Measurements from ENCODE around the gene UTP15.

Gene UTP15

GRCh38 chr5:73630765-73631164 lies 65.2 kb downstream of the UTP15 start (continued):
- TF ChIP-seq, protein P1, sequence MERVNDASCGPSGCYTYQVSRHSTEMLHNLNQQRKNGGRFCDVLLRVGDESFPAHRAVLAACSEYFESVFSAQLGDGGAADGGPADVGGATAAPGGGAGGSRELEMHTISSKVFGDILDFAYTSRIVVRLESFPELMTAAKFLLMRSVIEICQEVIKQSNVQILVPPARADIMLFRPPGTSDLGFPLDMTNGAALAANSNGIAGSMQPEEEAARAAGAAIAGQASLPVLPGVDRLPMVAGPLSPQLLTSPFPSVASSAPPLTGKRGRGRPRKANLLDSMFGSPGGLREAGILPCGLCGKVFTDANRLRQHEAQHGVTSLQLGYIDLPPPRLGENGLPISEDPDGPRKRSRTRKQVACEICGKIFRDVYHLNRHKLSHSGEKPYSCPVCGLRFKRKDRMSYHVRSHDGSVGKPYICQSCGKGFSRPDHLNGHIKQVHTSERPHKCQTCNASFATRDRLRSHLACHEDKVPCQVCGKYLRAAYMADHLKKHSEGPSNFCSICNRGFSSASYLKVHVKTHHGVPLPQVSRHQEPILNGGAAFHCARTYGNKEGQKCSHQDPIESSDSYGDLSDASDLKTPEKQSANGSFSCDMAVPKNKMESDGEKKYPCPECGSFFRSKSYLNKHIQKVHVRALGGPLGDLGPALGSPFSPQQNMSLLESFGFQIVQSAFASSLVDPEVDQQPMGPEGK (CRISPR knock-in tag; IDR thresholded peaks at IDR 0.05; ENCODE audit: borderline replicate concordance) = no peak
- TF ChIP-seq ESRRG (CRISPR knock-in tag; IDR thresholded peaks at IDR 0.05) = no peak
- TF ChIP-seq ZNF8 (CRISPR knock-in tag; IDR thresholded peaks at IDR 0.05) = no peak

GRCh38 chr5:73631500-73631899 lies 66.0 kb downstream of the UTP15 start:
- ATAC-seq = no peak

More at GRCh38 chr5:73631500-73631899, 66.0 kb downstream of the UTP15 start:
- TF ChIP-seq, protein P2, sequence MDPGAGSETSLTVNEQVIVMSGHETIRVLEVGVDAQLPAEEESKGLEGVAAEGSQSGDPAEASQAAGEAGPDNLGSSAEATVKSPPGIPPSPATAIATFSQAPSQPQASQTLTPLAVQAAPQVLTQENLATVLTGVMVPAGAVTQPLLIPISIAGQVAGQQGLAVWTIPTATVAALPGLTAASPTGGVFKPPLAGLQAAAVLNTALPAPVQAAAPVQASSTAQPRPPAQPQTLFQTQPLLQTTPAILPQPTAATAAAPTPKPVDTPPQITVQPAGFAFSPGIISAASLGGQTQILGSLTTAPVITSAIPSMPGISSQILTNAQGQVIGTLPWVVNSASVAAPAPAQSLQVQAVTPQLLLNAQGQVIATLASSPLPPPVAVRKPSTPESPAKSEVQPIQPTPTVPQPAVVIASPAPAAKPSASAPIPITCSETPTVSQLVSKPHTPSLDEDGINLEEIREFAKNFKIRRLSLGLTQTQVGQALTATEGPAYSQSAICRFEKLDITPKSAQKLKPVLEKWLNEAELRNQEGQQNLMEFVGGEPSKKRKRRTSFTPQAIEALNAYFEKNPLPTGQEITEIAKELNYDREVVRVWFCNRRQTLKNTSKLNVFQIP (CRISPR knock-in tag; IDR thresholded peaks at IDR 0.05; ENCODE audit: borderline replicate concordance, low read depth) = no peak
- TF ChIP-seq CSRNP3 (CRISPR knock-in tag; IDR thresholded peaks at IDR 0.05) = no peak
- no peak for TF ChIP-seq TCF4 (CRISPR knock-in tag; IDR thresholded peaks at IDR 0.05; ENCODE audit: borderline replicate concordance)

All from SK-N-SH treated with all-trans-retinoic acid at 6 μM for 48 hours (cell line).